ENCODE data around the gene TMPRSS9. TPM values are rescaled to one million over a fixed set of nuclear protein-coding genes. Genes with fewer than 3 reads are reported as not detected.
A peak's percentile ranks its signal among the peaks of the same experiment; 100 is the strongest.

Gene TMPRSS9
- total and polyA plus RNA-seq, 2 of the 13 experiments (the other 11 are each of a cell fraction or from before 2014, with no cell fraction given), result 2.5 to 5.2 TPM

GRCh38 chr19:2462635-2463421 lies 102.8 kb downstream of the TMPRSS9 start (continued):
- TF ChIP-seq ZNF318 (CRISPR knock-in tag; IDR thresholded peaks at IDR 0.05), result peak; percentile 75; the same call in 1 of the 2 replicates
- peak; percentile 53; the same call in 1 of the 2 replicates for TF ChIP-seq ZNF740 (CRISPR knock-in tag; IDR thresholded peaks at IDR 0.05)
- peak; percentile 91 for TF ChIP-seq YY1 (IDR thresholded peaks at IDR 0.05; ENCODE audit: insufficient read depth, insufficient replicate concordance, low read depth, low read length)
- TF ChIP-seq NPAS2 (CRISPR knock-in tag; IDR thresholded peaks at IDR 0.05; ENCODE audit: borderline replicate concordance), result no peak
- peak; percentile 95 for TF ChIP-seq TFDP1 (CRISPR knock-in tag; IDR thresholded peaks at IDR 0.05; ENCODE audit: borderline replicate concordance)
- no peak for TF ChIP-seq ZNF644 (CRISPR knock-in tag; IDR thresholded peaks at IDR 0.05; ENCODE audit: low read depth)
- TF ChIP-seq GRHL1 (CRISPR knock-in tag; conservative IDR thresholded peaks at IDR 0.05), result no peak
- TF ChIP-seq ZNF296 (CRISPR knock-in tag; conservative IDR thresholded peaks at IDR 0.05), result no peak
- TF ChIP-seq STAT5B (CRISPR knock-in tag; IDR thresholded peaks at IDR 0.05), result no peak
- no peak for TF ChIP-seq ZNF530 (CRISPR knock-in tag; IDR thresholded peaks at IDR 0.05; ENCODE audit: low read depth)
- peak; percentile 91 for TF ChIP-seq THAP11 (CRISPR knock-in tag; IDR thresholded peaks at IDR 0.05)
- TF ChIP-seq ZFP62 (CRISPR knock-in tag; IDR thresholded peaks at IDR 0.05), result no peak
- TF ChIP-seq ZNF160 (CRISPR knock-in tag; IDR thresholded peaks at IDR 0.05), result peak; percentile 63; the same call in 1 of the 2 replicates
- TF ChIP-seq ELK4 (CRISPR knock-in tag; IDR thresholded peaks at IDR 0.05; ENCODE audit: borderline replicate concordance), result no peak
- TF ChIP-seq POLR2AphosphoS2 (IDR thresholded peaks at IDR 0.05; ENCODE audit: low read depth, low read length), result no peak
- no peak for TF ChIP-seq ZFP36L2 (CRISPR knock-in tag; IDR thresholded peaks at IDR 0.05)
- no peak for TF ChIP-seq AHR (CRISPR knock-in tag; IDR thresholded peaks at IDR 0.05)
